ENCODE measurements around the gene CSF2.
"Not testable (repeated sequence)": the region's sequence is repeated elsewhere in the genome, so short reads cannot be mapped to it uniquely, and the experiment has no call there.

Gene CSF2

DNA sequence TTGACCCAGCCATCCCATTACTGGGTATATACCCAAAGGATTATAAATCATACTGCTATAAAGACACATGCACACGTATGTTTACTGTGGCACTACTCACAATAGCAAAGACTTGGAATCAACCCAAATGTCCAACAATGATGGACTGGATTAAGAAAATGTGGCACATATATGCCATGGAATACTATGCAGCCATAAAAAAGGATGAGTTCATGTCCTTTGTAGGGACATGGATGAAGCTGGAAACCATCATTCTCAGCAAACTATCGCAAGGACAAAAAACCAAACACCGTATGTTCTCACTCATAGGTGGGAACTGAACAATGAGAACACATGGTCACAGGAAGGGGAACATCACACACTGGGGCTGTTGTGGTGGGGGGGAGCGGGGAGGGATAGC, 35.4 kb downstream of the CSF2 start:
- DNase-seq (ENCODE audit: low spot score), result not testable (repeated sequence)

GRCh38 chr5:132109494-132110053, 36.0 kb downstream of the CSF2 start:
- DNase-seq (ENCODE audit: low spot score), result no peak

GRCh38 chr5:132110195-132110594, 36.6 kb downstream of the CSF2 start:
- no peak for DNase-seq (ENCODE audit: low spot score)

DNA sequence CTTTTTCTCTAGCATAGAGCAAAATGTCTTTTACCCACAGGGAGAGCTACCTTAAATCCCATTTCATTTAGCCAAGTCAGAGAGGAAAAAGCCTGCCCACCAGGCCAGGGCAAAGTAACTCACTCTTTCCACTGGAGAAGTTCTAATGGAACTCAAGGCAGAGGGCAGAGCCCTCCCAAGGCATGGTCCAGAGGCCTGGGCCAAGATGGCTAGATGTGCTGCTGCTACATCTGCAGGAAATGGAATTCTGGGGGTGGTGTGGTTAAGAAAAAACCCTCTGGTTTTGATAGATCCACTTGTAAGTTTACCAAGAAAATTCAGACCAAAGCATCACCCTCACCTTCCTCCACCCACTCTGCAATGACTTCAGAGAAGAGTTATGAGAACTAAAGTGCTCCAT, 37.3 kb downstream of the CSF2 start:
- no peak for DNase-seq (ENCODE audit: low spot score)

DNA sequence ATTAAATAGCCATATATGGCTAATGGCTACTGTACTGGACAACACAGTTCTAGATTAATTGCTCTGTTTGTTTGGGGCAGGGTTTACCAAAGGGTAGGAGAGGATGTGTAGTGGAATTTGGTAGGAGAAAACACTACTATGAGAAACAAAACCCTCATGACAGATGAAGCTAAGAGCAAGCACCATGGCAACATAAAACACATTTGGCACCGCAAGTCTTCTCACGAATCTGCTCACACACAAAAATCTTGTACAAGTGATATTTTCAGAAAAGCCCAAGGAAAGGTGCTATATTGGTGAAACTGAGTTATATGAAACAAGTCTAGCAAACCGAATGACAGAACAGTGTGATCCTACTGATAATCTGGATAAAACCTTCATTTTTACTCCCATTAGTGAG, 38.5 kb downstream of the CSF2 start:
- DNase-seq (ENCODE audit: low spot score), result no peak

- no peak for DNase-seq (ENCODE audit: low spot score)
Measured at GRCh38 chr5:132114150-132115121, 40.8 kb downstream of the CSF2 start.

GRCh38 chr5:132115375-132115774, 41.8 kb downstream of the CSF2 start:
- no peak for DNase-seq (ENCODE audit: low spot score)

GRCh38 chr5:132116072-132116471, 42.5 kb downstream of the CSF2 start:
- no peak for DNase-seq (ENCODE audit: low spot score)

- DNase-seq (ENCODE audit: low spot score), result not testable (repeated sequence)
Measured at GRCh38 chr5:132116909-132117489, 43.4 kb downstream of the CSF2 start.

DNA sequence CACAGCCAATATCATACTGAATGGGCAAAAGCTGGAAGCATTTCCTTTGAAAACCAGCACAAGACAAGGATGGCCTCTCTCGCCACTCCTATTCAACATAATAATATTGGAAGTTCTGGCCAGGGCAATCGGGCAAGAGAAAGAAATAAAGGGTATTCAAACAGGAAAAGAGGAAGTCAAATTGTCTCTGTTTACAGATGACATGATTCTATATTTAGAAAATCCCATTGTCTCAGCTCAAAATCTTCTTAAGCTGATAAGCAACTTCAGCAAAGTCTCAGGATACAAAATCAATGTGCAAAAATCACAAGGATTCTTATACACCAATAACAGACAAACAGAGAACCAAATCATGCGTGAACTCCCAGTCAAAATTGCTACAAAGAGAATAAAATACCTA, 47.1 kb downstream of the CSF2 start:
- not testable (repeated sequence) for DNase-seq (ENCODE audit: low spot score)

DNA sequence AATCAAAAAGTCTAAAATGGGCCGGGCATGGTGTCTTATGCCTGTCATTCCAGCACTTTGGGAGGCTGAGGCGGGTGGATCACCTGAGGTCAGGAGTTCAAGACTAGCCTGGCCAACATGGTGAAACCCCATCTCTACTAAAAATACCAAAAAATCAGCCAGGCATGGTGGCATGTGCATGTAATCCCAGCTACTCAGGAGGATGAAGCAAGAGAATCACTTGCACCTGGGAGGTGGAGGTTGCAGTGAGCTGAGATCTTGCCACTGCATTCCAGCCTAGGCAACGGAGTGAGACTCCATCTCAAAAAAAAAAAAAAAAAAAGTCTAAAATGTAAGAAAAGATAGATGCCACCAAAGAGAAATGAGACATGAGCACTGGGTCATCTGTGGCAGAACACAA, 49.4 kb downstream of the CSF2 start:
- DNase-seq (ENCODE audit: low spot score), result not testable (repeated sequence)

- DNase-seq (ENCODE audit: low spot score), result not testable (repeated sequence)
Measured at GRCh38 chr5:132123578-132123977, 50.0 kb downstream of the CSF2 start.

Data from kidney capillary endothelial cell (primary cell).